Fibroblast of mammary gland (primary cell): ENCODE data around the gene ARSJ.

Experiments
- DNase-seq: peaks from one replicate; pipeline ENCODE4 v3.0.0-alpha.2; 2010; ENCODE audit warnings: low read depth
- H3K4me3 ChIP-seq: 2 replicates; pipeline ENCODE4 v1.5.1; 2011; ENCODE audit warnings: low read depth, mild to moderate bottlenecking, low read length, moderate library complexity; ENCODE audit not compliant: control insufficient read depth
- CTCF ChIP-seq: conservative IDR thresholded peaks from 2 replicates; pipeline ENCODE4 v1.5.1; 2011; ENCODE audit warnings: low read depth, low read length, inconsistent platforms; ENCODE audit not compliant: control insufficient read depth, insufficient read depth

ARSJ gene

GRCh38 chr4:113893546-113893945 lies 85.9 kb downstream of the ARSJ start:
- peak; percentile 36 for DNase-seq
- TF ChIP-seq CTCF, result peak; percentile 24
- no peak overlapping the region for H3K4me3 ChIP-seq

DNA sequence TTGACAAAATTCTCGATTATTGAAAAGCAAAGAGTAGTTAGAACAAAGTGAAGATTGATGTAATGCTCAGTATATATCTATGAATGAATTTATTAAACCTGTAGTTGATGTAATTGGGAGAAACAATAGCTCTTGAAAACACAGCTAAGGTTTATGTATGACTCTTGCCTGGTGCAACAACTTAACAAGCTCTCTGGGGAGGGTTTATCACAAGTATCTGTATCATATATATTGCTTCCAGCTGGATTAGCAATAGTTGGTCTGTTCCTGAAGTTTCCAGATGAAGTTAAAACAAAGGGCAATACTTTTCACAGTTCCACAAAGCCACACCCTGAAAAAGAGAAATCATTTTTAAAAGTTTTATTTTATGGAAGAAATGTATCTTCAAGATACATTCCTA lies 91.4 kb downstream of the ARSJ start:
- peak; percentile 17 for DNase-seq
- TF ChIP-seq CTCF, result no peak
- H3K4me3 ChIP-seq, result no peak overlapping the region

DNA sequence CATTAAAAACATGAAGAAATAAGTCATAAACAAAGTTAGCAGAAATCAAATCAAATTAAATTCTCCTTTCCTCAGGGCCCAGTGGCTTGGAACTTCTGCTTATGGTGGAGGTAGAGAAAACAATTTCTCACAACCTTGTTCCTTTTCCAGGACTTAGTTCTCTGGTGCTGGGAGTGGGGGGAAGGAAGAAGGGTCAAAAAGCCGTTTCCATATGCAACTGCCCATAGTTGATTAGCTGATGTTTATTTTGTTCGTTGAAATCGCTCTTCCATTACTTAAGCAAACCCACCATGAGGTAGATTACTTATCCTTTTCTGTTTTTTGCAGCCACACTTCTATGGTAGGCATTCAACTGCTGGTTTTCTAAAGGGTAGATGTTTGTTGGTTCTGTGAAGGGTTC lies 94.2 kb downstream of the ARSJ start:
- no peak overlapping the region for H3K4me3 ChIP-seq
- no peak for DNase-seq
- no peak for TF ChIP-seq CTCF

DNA sequence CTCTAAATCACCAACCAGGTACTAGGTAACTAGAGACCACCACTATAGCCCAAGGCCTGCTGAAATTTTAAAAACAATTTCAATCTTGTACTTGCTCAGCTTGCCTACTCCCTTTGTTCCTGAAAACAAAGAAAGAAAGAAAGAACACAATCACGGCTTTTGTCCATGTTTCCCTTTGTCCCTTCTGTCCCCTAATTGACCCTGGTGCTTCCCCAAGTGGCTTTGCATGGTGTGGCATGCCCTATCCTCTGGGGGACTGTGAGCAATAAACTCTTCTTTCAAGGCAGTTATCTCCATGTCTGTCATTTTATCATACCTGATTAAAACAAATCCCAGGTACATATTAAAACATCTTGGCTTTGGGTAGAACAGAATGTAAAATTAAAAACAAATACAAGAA lies 94.8 kb downstream of the ARSJ start:
- no peak for TF ChIP-seq CTCF
- no peak for DNase-seq
- no peak overlapping the region for H3K4me3 ChIP-seq

DNA sequence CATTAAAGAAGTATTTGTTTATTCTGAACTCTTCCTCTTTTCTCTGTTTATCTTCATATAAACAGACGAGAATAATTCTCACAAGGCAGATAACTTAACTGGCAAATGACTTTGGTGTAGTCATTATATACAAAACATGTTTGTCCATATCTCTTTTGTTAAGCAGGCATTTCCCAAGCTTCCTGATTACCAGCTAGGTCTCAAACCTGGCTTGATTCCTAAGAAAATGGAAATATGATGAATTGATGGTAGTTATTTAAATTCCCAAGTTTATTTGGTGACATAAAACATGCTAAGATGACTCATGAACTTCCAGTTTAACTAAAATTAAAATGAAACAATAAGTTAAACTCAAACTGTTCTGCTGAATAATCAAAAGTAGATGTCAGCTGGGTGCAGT lies 96.8 kb downstream of the ARSJ start:
- no peak for TF ChIP-seq CTCF
- peak; percentile 19 for DNase-seq
- no peak overlapping the region for H3K4me3 ChIP-seq

DNA sequence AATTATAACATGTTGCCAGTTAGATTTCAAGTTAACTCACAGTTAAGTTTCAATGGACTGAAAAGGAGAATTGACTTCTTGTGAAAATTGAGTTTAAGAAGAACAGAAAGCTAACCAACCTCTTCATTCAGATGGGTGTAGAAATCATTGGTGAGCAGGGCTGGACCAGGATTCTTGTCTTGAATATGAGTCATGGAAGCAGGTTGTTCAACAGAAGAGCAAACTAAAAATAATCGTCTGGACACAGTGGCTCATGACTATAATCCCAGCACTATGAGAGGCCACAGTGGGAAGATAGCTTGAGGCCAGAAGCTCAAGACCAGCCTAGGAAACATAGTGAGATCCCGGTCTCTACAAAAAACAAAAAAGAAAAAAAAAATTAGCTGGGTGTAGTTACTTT lies 98.2 kb downstream of the ARSJ start:
- no peak for TF ChIP-seq CTCF
- peak; percentile 25 for DNase-seq
- H3K4me3 ChIP-seq, result no peak overlapping the region
